Bronchial smooth muscle cell (primary cell): ENCODE results near the gene E2F2. TPM values are rescaled to one million over a fixed set of nuclear protein-coding genes. Genes with fewer than 3 reads are reported as not detected.

ENCODE experiments used
- total RNA-seq: library from RNA; depleted of rRNA; stranded (reverse); fragments of >200 nt; gene quantifications from 2 replicates; pipeline ENCODE4 v1.2.1, GENCODE V29; 2014

Gene E2F2
- total RNA-seq, result under 0.01 TPM in 1 of 2 replicates, not detected in the other

GRCh38 chr1:23530747-23531561 lies at the start of gene E2F2:
Gene E2F2 (minus strand): TSS chr1:23531233. CDS start chr1:23530793, 440 bp downstream.

GRCh38 chr1:23559136-23559984 lies 28.3 kb upstream of the E2F2 start, which contains the start of gene ID3:
Gene ID3 (minus strand): TSS chr1:23559501. CDS start chr1:23559426, 75 bp downstream.

GRCh38 chr1:23483321-23484252 lies 47.4 kb downstream of the E2F2 start, which contains the start of gene ASAP3:
Gene ASAP3 (minus strand): TSS chr1:23484179. CDS start chr1:23484133, 46 bp downstream.

Other genes starting within 250 kb of the E2F2 start
- gene HNRNPR, start 186.9 kb downstream of the E2F2 start, total RNA-seq, result 66.0 and 79.9 TPM in 2 replicates
- gene ZNF436, start 161.4 kb downstream of the E2F2 start, total RNA-seq, result 31.2 and 56.2 TPM in 2 replicates
- 13.7 and 20.2 TPM in 2 replicates for gene TCEA3, start 106.5 kb downstream of the E2F2 start, total RNA-seq
- 95.2 and 107 TPM in 2 replicates for gene ASAP3, start 47.1 kb downstream of the E2F2 start, total RNA-seq
- 78.9 and 285 TPM in 2 replicates for gene ID3, start 28.3 kb upstream of the E2F2 start, total RNA-seq
- 1,375 and 1,533 TPM in 2 replicates for gene RPL11, start 160.6 kb upstream of the E2F2 start, total RNA-seq
- 11.8 and 13.4 TPM in 2 replicates for gene ELOA, start 212.2 kb upstream of the E2F2 start, total RNA-seq
- gene PITHD1, start 247.2 kb upstream of the E2F2 start, total RNA-seq, result 24.5 and 36.4 TPM in 2 replicates